HCT116 (cell line): Measurements from ENCODE around the gene FNDC3A. TPM values are rescaled to one million over a fixed set of nuclear protein-coding genes. Genes with fewer than 3 reads are reported as not detected.
"Not testable (repeated sequence)": the region's sequence is repeated elsewhere in the genome, so short reads cannot be mapped to it uniquely, and the experiment has no call there.

Experiments
- ATAC-seq: fragments of 200-7000 bp; cut with Tn5 transposase; 2 replicates; pipeline ENCODE4 v1.9.1; 2020; ENCODE audit warnings: mild to moderate bottlenecking, moderate library complexity
- BruUV-seq: library from RNA; stranded (reverse); fragments of 400-500 nt; replicated peaks from 2 replicates; lab custom pipeline; 2021; lab: Mats Ljungman, UMichigan
- CTCF ChIA-PET: fragments of 300-600 bp; sonication (Branson Sonifier 250); formaldehyde crosslinking; loops from one replicate; lab custom pipeline; 2021; ENCODE audit warnings: antibody characterized with exemption; lab: Charles Lee
- POLR2A ChIA-PET: fragments of 300-600, 350-600 bp; sonication (Branson Sonifier 250); formaldehyde crosslinking; loops from one replicate; lab custom pipeline; 2021; ENCODE audit warnings: antibody characterized with exemption; lab: Charles Lee
- RAD21 ChIA-PET, 2 experiments: fragments of 300-600 bp; sonication (Branson Sonifier 250); formaldehyde crosslinking; loops; one replicate each; lab custom pipeline; 2023; ENCODE audit warnings: low total read pairs in 2 of 2; ENCODE audit not compliant: uncharacterized antibody in 2 of 2, unreplicated experiment in 2 of 2, low non-redundant PET in 1 of 2; lab: Charles Lee
- DNase-seq: peaks from one replicate; pipeline ENCODE4 v3.0.0-alpha.2; 2010; ENCODE audit warnings: low read depth, low spot score
- H2AFZ ChIP-seq: fragments of 200-600 bp; shearing (Covaris generic), sonication (generic); 2 replicates; pipeline ENCODE4 v1.6.1; 2017; ENCODE audit warnings: low read depth, mixed run types, mixed read lengths, antibody characterized with exemption, low read length; ENCODE audit not compliant: poor library complexity, severe bottlenecking
- H3K27ac ChIP-seq: 2 replicates; pipeline ENCODE4 v1.5.1; 2012; ENCODE audit warnings: low read depth, low read length
- H3K27me3 ChIP-seq: fragments of 200-600 bp; sonication (generic); 2 replicates; pipeline ENCODE4 v1.6.1; 2016; ENCODE audit warnings: mixed run types, low read length, mixed read lengths; ENCODE audit not compliant: insufficient read depth
- H3K36me3 ChIP-seq, 2 experiments: fragments of 200-500 bp in 1 of 2; fragments of 200-600 bp in 1 of 2; sonication (Bioruptor generic) in 1 of 2; sonication (generic) in 1 of 2; 2 replicates each; pipeline versions ENCODE4 v1.5.1 to v1.6.1; 2014 to 2016; ENCODE audit warnings: low read length in 2 of 2, inconsistent platforms in 1 of 2, mixed read lengths in 1 of 2, mixed run types in 1 of 2; ENCODE audit not compliant: insufficient read depth in 2 of 2, control insufficient read depth in 1 of 2
- H3K4me1 ChIP-seq, 2 experiments: fragments of 200-600 bp in 1 of 2; sonication (generic) in 1 of 2; 2 replicates each; pipeline versions ENCODE4 v1.5.1 to v1.6.1; 2012 to 2017; ENCODE audit warnings: low read length in 2 of 2, inconsistent platforms in 1 of 2, mild to moderate bottlenecking in 1 of 2, mixed read lengths in 1 of 2, mixed run types in 1 of 2, moderate library complexity in 1 of 2; ENCODE audit not compliant: insufficient read depth in 2 of 2, control insufficient read depth in 1 of 2
- H3K4me2 ChIP-seq: fragments of 200-600 bp; sonication (generic); 2 replicates; pipeline ENCODE4 v1.6.1; 2017; ENCODE audit warnings: mixed run types, low read length, mixed read lengths
- H3K4me3 ChIP-seq, 2 experiments: fragments of 200-600 bp in 1 of 2; sonication (generic) in 1 of 2; replicated peaks in 1 of 2; 2 replicates each; pipeline ENCODE4 v1.5.1; 2011 to 2016; ENCODE audit warnings: low read length in 2 of 2, control low read depth in 1 of 2, low read depth in 1 of 2, mild to moderate bottlenecking in 1 of 2, mixed read lengths in 1 of 2, mixed run types in 1 of 2
- H3K79me2 ChIP-seq: fragments of 200-600 bp; sonication (generic); 2 replicates; pipeline ENCODE4 v1.6.1; 2017; ENCODE audit warnings: mild to moderate bottlenecking, mixed run types, low read length, moderate library complexity, mixed read lengths; ENCODE audit not compliant: insufficient read depth
- H3K9ac ChIP-seq: fragments of 200-600 bp; sonication (generic); 2 replicates; pipeline ENCODE4 v1.6.1; 2016; ENCODE audit warnings: low read length, mixed read lengths
- H3K9me2 ChIP-seq: fragments of 200-600 bp; sonication (generic), shearing (Covaris generic); 2 replicates; pipeline ENCODE4 v1.6.1; 2017; ENCODE audit warnings: mixed run types, mild to moderate bottlenecking, moderate library complexity; ENCODE audit not compliant: insufficient read depth
- H3K9me3 ChIP-seq, 2 experiments: fragments of 200-500 bp in 1 of 2; fragments of 200-600 bp in 1 of 2; sonication (Bioruptor generic) in 1 of 2; sonication (generic) in 1 of 2; 2 replicates each; pipeline ENCODE4 v1.6.1; 2014 to 2017; ENCODE audit warnings: low read length in 2 of 2, mixed read lengths in 2 of 2, inconsistent platforms in 1 of 2, low read depth in 1 of 2, mild to moderate bottlenecking in 1 of 2, mixed run types in 1 of 2, moderate library complexity in 1 of 2; ENCODE audit not compliant: control insufficient read depth in 1 of 2, insufficient read depth in 1 of 2
- H4K20me1 ChIP-seq: fragments of 200-600 bp; sonication (generic), shearing (Covaris generic); 2 replicates; pipeline ENCODE4 v1.6.1; 2017; ENCODE audit warnings: mixed run types, mild to moderate bottlenecking, moderate library complexity; ENCODE audit not compliant: insufficient read depth
- ATF3 ChIP-seq: IDR thresholded peaks from 2 replicates; pipeline ENCODE4 v1.6.1; 2012
- CTCF ChIP-seq, 3 experiments: fragments of 200-600 bp in 1 of 3; sonication (generic) in 1 of 3; IDR thresholded peaks in 2 of 3; conservative IDR thresholded peaks in 1 of 3; 2 replicates each; pipeline ENCODE4 v1.5.1; 2012 to 2017; ENCODE audit warnings: low read depth in 2 of 3, low read length in 2 of 3, antibody characterized with exemption in 1 of 3, borderline replicate concordance in 1 of 3, control low read depth in 1 of 3, mild to moderate bottlenecking in 1 of 3, mixed read lengths in 1 of 3, mixed run types in 1 of 3, moderate library complexity in 1 of 3; ENCODE audit not compliant: insufficient read depth in 1 of 3
- SRF ChIP-seq: IDR thresholded peaks from 2 replicates; pipeline ENCODE4 v1.6.1; 2012; ENCODE audit warnings: low read depth
- YY1 ChIP-seq: IDR thresholded peaks from 2 replicates; pipeline ENCODE4 v1.6.1; 2011; ENCODE audit warnings: low read length, low read depth, moderate library complexity, mild to moderate bottlenecking; ENCODE audit not compliant: insufficient replicate concordance; ENCODE audit errors: extremely low read depth
- ZFX ChIP-seq: fragments of 450-650 bp; IDR thresholded peaks from 2 replicates; pipeline ENCODE4 v1.6.1; 2017
- ZNF274 ChIP-seq: fragments of 200-500 bp; sonication (Bioruptor generic); IDR thresholded peaks from 2 replicates; pipeline ENCODE4 v1.6.1; 2014; ENCODE audit warnings: mild to moderate bottlenecking, low read depth, low read length, inconsistent platforms
- intact Hi-C: fragments of 100-400 bp; cut with micrococcal nuclease; formaldehyde crosslinking; loops from 2 replicates; pipeline ENCODE4 v1.10.0; 2022
- total RNA-seq: library from RNA; stranded (reverse); gene quantifications from one replicate; pipeline ENCODE4 v1.2.1, GENCODE V29; 2021; ENCODE audit not compliant: unreplicated experiment

Gene FNDC3A
- total RNA-seq, 1 experiment from 2014 or later, result 30.5 TPM

- TF ChIP-seq CTCF (IDR thresholded peaks at IDR 0.05 in 2 of 3, conservative IDR thresholded peaks at IDR 0.05 in 1 of 3; ENCODE audit: borderline replicate concordance in 1 of 3, insufficient read depth in 1 of 3, low read depth in 2 of 3, low read length in 2 of 3), result no peak
- no peak for TF ChIP-seq SRF
- TF ChIP-seq ATF3, result no peak
- TF ChIP-seq ZNF274, result no peak
- no peak for TF ChIP-seq YY1
- TF ChIP-seq ZFX, result no peak
Observed at GRCh38 chr13:49060678-49061387, 85.1 kb downstream of the FNDC3A start (continued).

GRCh38 chr13:49061388-49061752 lies 85.7 kb downstream of the FNDC3A start:
- H3K27ac ChIP-seq, H2AFZ ChIP-seq, H3K36me3 ChIP-seq, H3K4me3 ChIP-seq, H4K20me1 ChIP-seq, H3K9me2 ChIP-seq, H3K27me3 ChIP-seq, H3K4me2 ChIP-seq, RAD21 ChIA-PET, H3K4me1 ChIP-seq, H3K79me2 ChIP-seq, POLR2A ChIA-PET, intact Hi-C loops, BruUV-seq, ATAC-seq, H3K9me3 ChIP-seq, CTCF ChIA-PET, DNase-seq, H3K9ac ChIP-seq: not testable (repeated sequence)
